Stromal cell of bone marrow (primary cell): ENCODE results near the gene PRRT2.
"Not testable (repeated sequence)": the region's sequence is repeated elsewhere in the genome, so short reads cannot be mapped to it uniquely, and the experiment has no call there.

Experiments used
- DNase-seq: peaks from one replicate; pipeline ENCODE4 v3.0.0-alpha.2; 2012; ENCODE audit warnings: low read depth

The PRRT2 gene

GRCh38 chr16:29790949-29791844, 20.8 kb upstream of the PRRT2 start:
- DNase-seq: no peak

GRCh38 chr16:29791845-29792807, 19.9 kb upstream of the PRRT2 start:
- DNase-seq: no peak

GRCh38 chr16:29793153-29793552, 18.8 kb upstream of the PRRT2 start:
- DNase-seq: not testable (repeated sequence)

- no peak for DNase-seq
These were observed 17.7 kb upstream of the PRRT2 start for GRCh38 chr16:29794231-29794710.

DNA sequence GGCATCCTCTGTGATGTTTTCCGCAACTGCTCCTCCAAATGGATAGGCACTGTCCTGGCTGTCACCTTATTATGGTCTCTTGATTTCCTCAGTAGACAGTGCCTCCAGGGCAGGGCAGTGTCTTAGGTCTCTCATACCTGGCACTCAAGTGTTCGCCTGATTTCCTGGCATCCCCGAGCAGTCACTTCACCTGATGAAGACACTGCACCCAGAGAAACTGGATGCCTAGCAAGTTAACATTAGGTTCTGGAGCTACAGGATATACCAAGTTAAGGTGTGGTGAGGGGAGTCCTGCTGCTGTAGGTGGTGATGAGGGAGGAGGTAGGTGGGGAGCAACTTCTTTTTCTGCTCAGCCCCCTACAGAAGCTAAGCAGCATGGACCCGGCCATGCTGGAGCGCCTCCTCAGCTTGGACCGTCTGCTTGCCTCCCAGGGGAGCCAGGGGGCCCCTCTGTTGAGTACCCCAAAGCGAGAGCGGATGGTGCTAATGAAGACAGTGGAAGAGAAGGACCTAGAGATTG, 9.5 kb upstream of the PRRT2 start:
- DNase-seq: no peak

DNA sequence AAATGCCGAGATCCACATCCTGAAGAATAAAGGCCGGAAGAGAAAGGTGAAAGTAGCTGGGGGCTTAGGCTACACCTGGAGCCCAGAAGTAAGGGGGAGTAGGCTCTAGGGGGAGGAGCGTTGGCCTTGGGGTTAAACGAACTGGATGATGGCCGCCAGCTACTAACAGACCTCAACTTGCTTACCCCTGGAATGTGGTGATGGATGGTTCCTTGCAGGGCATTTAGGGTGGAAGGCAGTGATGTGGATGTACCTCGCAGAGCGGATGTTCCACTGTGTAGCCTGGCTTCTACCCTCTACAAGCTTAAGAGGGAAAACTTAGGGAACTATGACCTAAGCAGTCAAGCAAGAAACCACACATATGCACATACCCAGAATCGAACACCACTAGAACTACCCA, 8.0 kb upstream of the PRRT2 start:
- DNase-seq: no peak

- DNase-seq: no peak
These were observed 7.3 kb upstream of the PRRT2 start for GRCh38 chr16:29804455-29805231.

GRCh38 chr16:29805232-29806098, 6.5 kb upstream of the PRRT2 start:
- peak; percentile 93 for DNase-seq

GRCh38 chr16:29806099-29806579, 5.9 kb upstream of the PRRT2 start, which contains the start of gene MAZ:
MAZ (plus strand) TSS chr16:29806529; CDS start chr16:29806702, 173 bp downstream.
- DNase-seq: no peak

GRCh38 chr16:29806641-29807425, 5.2 kb upstream of the PRRT2 start:
- DNase-seq: no peak

- DNase-seq: peak; percentile 85
These were observed 4.4 kb upstream of the PRRT2 start for GRCh38 chr16:29807426-29808218.

GRCh38 chr16:29808219-29808900, 3.6 kb upstream of the PRRT2 start:
- DNase-seq: no peak

GRCh38 chr16:29809031-29809747, 2.8 kb upstream of the PRRT2 start:
- no peak for DNase-seq

DNA sequence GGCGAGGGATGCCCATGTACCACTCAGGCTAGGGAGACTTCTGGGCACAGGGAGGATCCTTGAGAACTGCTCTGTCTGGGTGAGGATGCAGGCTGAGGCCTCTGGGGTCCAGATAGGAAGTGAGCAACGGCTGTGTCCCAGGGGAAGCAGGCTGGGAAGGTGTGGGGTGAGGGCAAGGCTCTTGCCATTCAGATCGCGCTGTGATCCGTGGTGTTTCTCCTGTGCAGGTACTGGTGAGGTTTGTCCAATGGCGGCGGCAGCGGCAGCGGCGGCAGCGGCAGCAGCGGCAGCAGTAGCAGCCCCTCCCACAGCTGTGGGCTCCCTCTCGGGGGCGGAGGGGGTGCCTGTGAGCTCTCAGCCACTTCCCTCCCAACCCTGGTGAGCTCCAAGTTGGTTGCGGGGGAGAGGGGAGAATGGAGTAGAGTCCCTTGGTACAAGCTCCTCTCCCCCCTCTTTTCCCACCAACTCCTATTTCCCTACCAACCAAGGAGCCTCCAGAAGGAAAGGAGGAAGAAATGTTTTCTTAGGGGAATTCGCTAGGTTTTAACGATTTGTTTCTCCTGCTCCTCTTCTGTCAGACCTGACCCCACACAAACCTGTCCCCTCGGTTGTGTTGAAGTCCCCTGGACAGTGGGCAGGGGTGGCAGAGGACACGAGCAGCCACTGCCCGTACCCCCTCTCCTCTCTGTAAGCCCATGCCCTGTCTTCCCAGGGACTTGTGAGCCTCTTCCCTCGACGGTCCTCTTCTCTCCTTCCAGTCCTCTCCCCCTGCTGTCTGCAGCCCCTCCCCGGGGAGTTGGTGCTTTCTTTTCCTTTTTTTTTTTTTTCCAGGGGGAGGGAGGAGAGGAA, 1.9 kb upstream of the PRRT2 start:
- DNase-seq: no peak

DNA sequence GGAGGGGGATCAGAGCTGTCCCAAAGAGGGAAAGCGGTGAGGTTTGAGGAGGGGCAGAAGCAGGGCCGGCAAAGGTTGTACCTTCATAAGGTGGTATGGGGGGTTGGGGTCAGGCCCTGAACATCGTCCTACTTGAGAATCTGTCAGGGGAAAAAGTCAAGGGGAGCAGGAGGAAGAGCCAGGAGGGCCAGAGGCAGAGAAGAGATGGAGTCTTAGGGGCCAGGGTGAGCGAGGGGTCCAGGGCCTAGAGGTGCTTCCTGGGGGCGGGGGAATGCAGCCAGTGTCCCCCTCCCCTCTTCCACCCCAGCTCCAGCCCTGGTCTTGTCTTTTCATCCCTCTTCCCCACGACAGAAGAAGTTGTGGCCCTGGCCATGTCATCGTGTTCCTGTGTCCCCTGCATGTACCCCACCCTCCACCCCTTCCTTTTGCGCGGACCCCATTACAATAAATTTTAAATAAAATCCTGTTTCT, 1.3 kb upstream of the PRRT2 start:
- DNase-seq: no peak

DNA sequence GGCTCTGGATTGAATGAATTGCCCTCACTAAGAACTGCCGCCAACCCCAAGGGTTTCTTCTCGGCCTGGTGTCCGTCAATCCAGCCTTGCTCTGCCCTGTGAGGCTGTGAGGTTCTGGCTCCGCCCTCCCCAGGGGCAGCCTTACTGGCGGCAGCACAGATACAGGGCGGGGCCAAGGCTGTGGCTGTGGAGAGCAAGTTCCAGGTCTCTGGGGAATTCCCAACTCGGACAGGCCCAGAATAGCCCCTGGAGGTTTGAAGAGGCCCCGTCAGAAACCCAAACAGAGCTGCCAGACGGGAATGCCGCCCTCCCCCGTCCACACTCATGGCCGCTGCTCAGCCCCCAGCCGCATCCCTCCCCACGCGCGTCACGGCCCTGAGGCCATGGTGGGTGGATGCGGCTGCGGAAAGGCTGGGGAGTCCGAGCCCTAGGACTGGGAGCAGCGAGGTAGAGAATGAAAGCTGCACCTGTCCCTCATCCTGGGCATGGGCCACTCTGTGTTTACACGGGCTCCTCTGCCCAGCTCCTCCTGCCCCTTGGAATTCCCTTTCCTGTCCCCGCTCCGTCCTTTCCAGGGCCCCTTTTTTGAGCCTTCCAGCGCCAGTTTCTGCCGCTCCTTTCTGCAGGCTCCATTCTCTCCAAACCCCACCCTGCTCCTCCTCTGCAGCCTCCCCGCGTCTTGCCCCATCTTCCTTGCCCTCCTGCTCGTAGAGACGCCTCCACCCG, 660 bp upstream of the PRRT2 start:
- peak; percentile 91 for DNase-seq
